Cardiac fibroblast (primary cell): ENCODE results near the gene ROPN1B.
A peak's percentile ranks its signal among the peaks of the same experiment; 100 is the strongest.
"Not testable (repeated sequence)": the region's sequence is repeated elsewhere in the genome, so short reads cannot be mapped to it uniquely, and the experiment has no call there.

ENCODE experiments used
- DNase-seq, 2 donors: peaks; one replicate each; pipeline versions ENCODE4 v3.0.0 to v3.0.0-alpha.2; 2010; ENCODE audit warnings: low read depth in 2 of 2
- H3K4me3 ChIP-seq, 2 donors: replicated peaks in 1 of 2; 1 replicate in 1 of 2; 2 replicates in 1 of 2; pipeline ENCODE4 v1.5.1; 2011; ENCODE audit warnings: low read depth in 2 of 2, low read length in 2 of 2, mild to moderate bottlenecking in 2 of 2, moderate library complexity in 1 of 2
- TF ChIP-seq, protein P1 (sequence below): IDR thresholded peaks from one replicate; pipeline ENCODE4 v1.5.1; 2011; ENCODE audit warnings: low read depth, mild to moderate bottlenecking, low read length, inconsistent platforms

Gene ROPN1B

DNA sequence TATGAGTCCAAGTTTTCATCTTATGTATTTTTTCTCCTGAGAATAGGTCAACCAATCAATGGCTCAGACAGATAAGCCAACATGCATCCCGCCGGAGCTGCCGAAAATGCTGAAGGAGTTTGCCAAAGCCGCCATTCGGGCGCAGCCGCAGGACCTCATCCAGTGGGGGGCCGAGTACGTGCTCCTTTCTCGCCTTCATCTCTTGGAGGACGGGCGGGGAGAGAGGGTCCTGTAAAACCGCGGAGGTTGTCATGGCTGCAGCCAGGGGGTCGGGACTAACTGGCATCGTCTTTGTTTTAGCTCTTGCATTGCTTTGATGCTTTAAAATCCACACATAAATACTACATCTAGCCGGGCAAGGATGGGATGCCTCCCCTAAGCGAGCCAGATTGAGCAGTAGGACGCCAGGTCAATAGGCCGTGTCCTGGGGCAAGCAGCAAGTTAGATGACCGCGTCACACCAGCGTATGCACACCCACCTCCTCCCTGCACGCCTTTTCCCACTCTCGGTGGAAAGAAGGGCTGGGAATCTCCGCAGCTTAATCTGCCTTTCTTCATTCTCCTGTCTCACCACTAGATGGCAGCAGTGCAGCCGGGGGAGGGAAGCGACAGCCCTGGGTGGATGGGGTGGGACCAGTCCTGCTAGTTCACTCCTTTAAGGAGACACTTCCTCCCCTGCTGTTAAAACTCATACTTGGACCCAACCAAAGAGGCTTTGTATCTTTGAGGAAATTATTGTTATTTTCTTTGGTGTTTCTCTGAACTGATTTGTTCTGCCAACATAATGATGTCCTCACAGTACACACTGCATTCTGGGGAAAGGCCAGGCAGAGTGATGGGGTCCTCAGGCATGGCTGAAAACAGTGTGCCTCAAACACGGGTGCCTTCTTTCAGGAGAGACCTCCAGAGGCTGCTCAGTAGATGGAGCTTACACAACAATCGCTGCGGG, 3.3 kb downstream of the ROPN1B start:
- peak; percentile 34 to 41 for DNase-seq
- peak overlapping the region in 1 of 2 donors; percentile 21 for H3K4me3 ChIP-seq

DNA sequence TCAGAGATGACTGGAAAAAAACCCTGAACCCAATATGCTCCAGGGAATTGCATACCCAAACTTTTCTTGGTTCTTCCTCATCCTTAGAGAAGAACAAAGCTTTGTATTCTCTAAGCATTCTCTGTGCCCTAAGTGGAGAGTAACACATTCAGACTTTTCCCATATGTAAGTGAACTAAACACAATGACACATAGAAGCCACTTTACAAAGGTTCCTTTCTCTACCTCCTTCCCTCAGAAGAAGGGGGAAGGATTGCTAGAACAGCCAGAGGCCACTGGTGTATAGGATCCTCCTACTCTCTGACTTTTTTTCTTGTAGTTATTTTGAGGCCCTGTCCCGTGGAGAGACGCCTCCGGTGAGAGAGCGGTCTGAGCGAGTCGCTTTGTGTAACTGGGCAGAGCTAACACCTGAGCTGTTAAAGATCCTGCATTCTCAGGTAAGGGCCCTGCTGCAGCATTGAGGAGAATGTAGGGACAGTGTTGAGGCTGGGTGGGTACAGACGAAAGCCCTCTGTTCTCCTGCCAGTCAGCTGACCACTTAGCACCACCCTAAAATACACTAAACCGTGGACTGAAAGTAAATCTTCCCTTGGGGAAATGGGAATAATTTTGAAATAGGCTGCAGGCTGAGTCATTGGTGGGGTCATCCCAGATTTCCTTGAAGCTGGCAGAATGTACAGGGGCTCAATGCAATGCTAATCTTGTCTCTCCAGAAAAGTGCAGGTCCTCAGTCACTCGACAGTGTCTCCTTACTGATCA, 6.4 kb downstream of the ROPN1B start:
- peak in 1 of 2 donors; percentile 27 for DNase-seq

More for the DNA sequence above, 3.3 kb downstream of the ROPN1B start:
- TF ChIP-seq, protein P1, sequence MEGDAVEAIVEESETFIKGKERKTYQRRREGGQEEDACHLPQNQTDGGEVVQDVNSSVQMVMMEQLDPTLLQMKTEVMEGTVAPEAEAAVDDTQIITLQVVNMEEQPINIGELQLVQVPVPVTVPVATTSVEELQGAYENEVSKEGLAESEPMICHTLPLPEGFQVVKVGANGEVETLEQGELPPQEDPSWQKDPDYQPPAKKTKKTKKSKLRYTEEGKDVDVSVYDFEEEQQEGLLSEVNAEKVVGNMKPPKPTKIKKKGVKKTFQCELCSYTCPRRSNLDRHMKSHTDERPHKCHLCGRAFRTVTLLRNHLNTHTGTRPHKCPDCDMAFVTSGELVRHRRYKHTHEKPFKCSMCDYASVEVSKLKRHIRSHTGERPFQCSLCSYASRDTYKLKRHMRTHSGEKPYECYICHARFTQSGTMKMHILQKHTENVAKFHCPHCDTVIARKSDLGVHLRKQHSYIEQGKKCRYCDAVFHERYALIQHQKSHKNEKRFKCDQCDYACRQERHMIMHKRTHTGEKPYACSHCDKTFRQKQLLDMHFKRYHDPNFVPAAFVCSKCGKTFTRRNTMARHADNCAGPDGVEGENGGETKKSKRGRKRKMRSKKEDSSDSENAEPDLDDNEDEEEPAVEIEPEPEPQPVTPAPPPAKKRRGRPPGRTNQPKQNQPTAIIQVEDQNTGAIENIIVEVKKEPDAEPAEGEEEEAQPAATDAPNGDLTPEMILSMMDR: peak; percentile 61

DNA sequence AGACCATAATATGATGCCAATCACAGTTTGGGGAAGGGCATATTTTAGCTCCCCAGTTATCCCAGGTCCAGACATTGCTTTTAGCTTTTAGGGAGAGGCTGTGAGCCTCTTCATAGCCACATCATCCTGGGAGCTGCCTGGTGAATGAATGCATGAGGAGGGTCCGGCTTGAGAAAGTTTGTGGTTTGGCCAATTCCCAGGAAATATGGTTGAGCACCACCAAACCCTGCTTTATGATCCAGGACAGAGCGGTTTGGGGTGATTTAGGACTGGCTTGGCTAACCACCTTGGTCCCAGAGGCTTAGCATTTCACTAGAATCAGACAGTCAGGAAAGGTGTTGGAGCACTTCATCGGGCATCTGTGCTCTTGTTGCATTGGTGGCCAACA, 7.0 kb downstream of the ROPN1B start:
- DNase-seq: peak in 1 of 2 donors; percentile 10
- not testable (repeated sequence) for H3K4me3 ChIP-seq

More for the DNA sequence above, 6.4 kb downstream of the ROPN1B start:
- H3K4me3 ChIP-seq: not testable (repeated sequence)

DNA sequence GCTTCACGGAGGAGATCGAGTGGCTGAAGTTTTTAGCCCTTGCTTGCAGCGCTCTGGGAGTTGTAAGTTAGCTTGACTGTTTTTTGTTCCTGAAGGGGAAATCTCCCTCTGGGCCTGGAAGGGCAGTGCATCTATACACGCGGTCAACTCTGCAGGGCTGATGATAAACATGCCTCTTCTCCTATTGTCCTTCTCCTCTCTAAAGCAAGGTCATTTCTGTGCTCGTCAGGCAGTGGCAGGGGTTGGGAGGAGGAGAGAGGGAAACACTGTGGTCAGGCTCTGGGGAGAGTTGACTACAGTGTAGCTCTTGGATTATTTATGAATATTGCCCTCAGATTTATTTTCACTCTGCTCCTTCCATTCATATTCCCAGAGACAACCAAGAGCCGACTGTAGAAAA, 8.1 kb downstream of the ROPN1B start:
- DNase-seq, H3K4me3 ChIP-seq: not testable (repeated sequence)

DNA sequence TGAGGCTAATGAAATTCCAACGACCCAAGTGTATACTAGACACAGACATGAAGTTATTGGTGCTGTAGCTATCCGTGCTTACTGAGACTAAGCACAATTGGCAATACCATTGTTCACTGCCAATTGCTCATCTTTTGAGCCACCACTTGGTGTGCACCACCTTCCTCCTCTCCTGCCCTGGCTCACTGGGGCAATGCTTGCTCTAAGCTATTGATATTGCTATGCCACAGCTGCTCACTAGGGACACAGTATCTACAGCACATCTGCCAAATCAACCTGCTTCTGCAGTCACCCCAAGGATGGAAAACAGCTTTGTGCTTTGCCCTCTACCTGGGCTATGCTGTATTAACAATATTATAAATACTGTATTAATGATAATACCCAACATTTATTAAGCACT, 16.0 kb downstream of the ROPN1B start:
- DNase-seq, H3K4me3 ChIP-seq: not testable (repeated sequence)

DNA sequence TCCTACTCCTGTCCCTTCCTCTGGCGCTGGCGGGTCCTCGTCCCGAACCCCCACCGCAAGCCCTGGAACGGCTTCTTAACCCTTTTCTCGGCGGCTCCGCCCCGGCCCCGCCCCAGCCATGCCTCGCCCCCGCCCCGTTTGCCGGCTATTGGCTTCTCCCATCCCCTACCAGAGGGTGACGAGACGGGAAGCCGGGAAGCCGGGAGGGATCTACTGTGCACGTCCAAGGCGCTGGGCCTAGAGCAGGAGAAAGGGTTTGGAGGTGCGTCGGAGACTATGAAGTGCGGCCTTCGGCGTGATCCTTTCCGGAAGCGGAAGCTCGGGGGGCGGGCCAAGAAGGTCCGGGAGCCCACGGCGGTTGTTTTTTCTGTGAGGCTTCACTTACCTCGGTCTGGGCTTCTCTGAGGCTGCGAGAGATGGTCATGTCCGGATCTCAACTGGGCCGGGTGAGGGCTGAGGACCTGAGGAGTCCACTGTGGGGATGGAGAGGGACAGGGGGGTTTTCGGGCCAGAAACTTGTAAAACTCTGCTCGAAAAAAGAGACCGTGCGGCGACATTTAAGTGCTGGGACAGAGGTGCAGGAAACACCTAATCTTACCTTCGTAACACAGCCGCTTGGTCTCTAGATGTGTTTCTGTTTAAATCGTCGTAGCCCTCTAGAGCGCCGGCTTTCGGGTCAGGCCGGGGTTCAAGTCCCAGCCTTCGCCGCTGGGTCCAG, 21.4 kb downstream of the ROPN1B start:
- DNase-seq: peak; percentile 81 to 82
- TF ChIP-seq, protein P1: no peak
- peak overlapping the region; percentile 52 to 59 for H3K4me3 ChIP-seq

DNA sequence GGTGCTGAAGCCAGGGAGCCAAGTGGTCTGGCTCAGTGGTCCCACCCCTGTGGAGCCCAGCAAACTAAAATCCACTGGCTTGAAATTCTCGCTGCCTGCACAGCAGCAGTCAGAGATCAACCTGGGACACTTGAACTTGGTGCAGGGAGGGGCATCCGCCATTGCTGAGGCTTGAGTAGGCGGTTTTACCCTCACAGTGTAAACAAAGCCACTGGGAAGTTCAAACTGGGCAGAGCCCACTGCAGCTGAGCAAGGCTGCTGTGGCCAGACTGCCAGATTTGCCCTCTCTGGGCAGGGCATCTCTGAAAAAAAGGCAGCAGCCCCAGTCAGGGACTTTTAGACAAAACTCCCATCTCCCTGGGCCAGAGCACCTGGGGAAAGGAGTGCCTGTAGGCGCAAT, 27.8 kb downstream of the ROPN1B start:
- H3K4me3 ChIP-seq, DNase-seq: not testable (repeated sequence)

DNA sequence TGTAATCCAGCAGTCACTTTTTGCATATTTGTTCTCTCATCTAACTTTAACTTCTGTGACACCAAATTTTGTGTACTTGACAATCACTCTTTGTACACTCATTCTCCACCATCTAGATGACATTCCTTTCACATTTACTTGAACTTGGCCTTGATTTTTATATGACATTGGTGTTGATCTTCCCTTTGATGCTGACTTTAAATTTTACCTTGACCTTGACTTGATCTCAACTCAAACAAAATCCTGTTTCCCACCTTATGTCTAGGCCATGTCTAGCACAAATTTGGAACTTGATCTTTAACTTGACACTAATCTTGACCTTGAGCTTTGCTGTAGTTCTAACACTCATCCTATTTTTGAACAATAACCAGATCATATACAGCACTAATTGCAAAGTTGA, 33.2 kb downstream of the ROPN1B start:
- no peak overlapping the region for H3K4me3 ChIP-seq
- TF ChIP-seq, protein P1: no peak
- DNase-seq: no peak
